OCI-LY3 (cell line): Measurements from ENCODE around the gene TK2.

Source experiments
- H2AFZ ChIP-seq: fragments of 200-600, 300-600 bp; shearing (Covaris generic); 2 replicates; pipeline ENCODE4 v1.6.0; 2014; ENCODE audit warnings: antibody characterized with exemption, low read depth, low read length
- H3K27ac ChIP-seq: fragments of 200-600, 300-600 bp; sonication (generic); 2 replicates; pipeline ENCODE4 v1.5.1; 2014; ENCODE audit warnings: mild to moderate bottlenecking, low read length, moderate library complexity, mixed read lengths
- H3K27me3 ChIP-seq: fragments of 200-600, 300-600 bp; sonication (generic); 2 replicates; pipeline ENCODE4 v1.6.1; 2014; ENCODE audit warnings: low read depth, low read length, mixed read lengths
- H3K36me3 ChIP-seq: fragments of 200-600, 300-600 bp; sonication (generic); replicated peaks from 2 replicates; pipeline ENCODE3; 2014; ENCODE audit warnings: low read depth, low read length, mixed read lengths
- H3K4me1 ChIP-seq: fragments of 300-600, 200-600 bp; sonication (generic); 2 replicates; pipeline ENCODE4 v1.6.1; 2014; ENCODE audit warnings: low read length, mixed read lengths
- H3K4me2 ChIP-seq: fragments of 200-600, 300-600 bp; sonication (generic); 2 replicates; pipeline ENCODE4 v1.6.1; 2014; ENCODE audit warnings: low read length, mixed read lengths
- H3K4me3 ChIP-seq: fragments of 300-600, 200-600 bp; sonication (generic); 2 replicates; pipeline ENCODE4 v1.5.1; 2014; ENCODE audit warnings: antibody characterized with exemption, mild to moderate bottlenecking, low read length, moderate library complexity
- H3K79me2 ChIP-seq: fragments of 300-600, 200-600 bp; shearing (Covaris generic); 2 replicates; pipeline ENCODE4 v1.6.1; 2014; ENCODE audit warnings: mild to moderate bottlenecking, low read length, mixed read lengths
- H3K9ac ChIP-seq: fragments of 300-600, 200-600 bp; shearing (Covaris generic); 2 replicates; pipeline ENCODE4 v1.6.0; 2014; ENCODE audit warnings: mild to moderate bottlenecking, low read length, moderate library complexity
- H3K9me3 ChIP-seq: fragments of 200-600, 300-600 bp; shearing (Covaris generic); 2 replicates; pipeline ENCODE4 v1.6.1; 2014; ENCODE audit warnings: low read length, mixed read lengths; ENCODE audit not compliant: insufficient read depth
- H4K20me1 ChIP-seq: fragments of 200-600, 300-600 bp; sonication (generic); 2 replicates; pipeline ENCODE4 v1.6.1; 2016; ENCODE audit warnings: low read length, mixed read lengths; ENCODE audit not compliant: insufficient read depth
- EZH2phosphoT487 ChIP-seq: fragments of 200-600 bp; shearing (Covaris generic); IDR thresholded peaks from 2 replicates; pipeline ENCODE4 v1.6.1; 2018; ENCODE audit warnings: antibody characterized with exemption, mixed run types, low read depth
- TF ChIP-seq, protein P1 (sequence below): fragments of 200-600, 300-600 bp; sonication (generic); IDR thresholded peaks from 2 replicates; pipeline ENCODE4 v1.5.1; 2014; ENCODE audit warnings: antibody characterized with exemption, low read length, low read depth

TK2 gene

DNA sequence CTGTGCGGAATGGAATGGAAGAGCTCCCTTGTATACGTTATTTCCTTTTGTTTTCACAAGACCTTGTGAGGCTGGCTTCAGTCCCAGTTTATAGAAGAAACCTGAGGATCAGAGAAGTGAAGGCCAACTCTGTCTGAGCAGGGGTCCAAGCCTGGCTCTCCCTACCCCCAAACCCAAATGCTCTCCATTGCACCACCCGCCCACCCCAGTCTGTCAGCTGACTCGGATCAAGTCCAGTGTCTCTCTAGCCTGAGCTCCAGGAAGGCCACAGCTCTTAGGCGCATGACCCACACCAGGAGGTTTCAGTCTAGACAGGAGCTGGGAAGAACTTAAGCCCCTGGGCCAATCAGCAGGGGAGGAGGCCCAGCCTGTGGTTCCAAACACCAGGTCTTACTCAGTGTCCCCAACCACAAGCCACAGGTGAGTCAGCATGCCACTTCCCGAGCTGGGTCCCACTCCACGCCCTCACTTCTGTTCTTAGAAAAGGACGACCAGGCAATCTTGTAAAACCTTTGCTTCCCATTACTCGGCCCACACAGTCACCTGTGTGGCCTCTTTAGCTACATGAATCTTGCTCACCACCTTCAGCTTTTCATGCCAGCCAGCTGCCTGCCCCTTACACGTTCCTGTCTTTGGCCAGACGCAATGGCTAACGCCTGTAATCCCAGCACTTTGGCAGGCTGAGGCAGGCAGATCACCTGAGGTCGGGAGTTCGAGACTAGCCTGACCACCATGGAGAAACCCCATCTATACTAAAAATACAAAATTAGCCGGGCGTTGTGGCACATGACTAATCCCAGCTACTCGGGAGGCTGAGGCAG lies 27.8 kb downstream of the TK2 start:
- H2AFZ ChIP-seq, result no peak overlapping the region
- H3K79me2 ChIP-seq, result no peaks in the 10 kb centered on the region
- TF ChIP-seq, protein P1, sequence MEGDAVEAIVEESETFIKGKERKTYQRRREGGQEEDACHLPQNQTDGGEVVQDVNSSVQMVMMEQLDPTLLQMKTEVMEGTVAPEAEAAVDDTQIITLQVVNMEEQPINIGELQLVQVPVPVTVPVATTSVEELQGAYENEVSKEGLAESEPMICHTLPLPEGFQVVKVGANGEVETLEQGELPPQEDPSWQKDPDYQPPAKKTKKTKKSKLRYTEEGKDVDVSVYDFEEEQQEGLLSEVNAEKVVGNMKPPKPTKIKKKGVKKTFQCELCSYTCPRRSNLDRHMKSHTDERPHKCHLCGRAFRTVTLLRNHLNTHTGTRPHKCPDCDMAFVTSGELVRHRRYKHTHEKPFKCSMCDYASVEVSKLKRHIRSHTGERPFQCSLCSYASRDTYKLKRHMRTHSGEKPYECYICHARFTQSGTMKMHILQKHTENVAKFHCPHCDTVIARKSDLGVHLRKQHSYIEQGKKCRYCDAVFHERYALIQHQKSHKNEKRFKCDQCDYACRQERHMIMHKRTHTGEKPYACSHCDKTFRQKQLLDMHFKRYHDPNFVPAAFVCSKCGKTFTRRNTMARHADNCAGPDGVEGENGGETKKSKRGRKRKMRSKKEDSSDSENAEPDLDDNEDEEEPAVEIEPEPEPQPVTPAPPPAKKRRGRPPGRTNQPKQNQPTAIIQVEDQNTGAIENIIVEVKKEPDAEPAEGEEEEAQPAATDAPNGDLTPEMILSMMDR, result no peak
- no peak for TF ChIP-seq EZH2phosphoT487
- no peaks in the 10 kb centered on the region for H3K36me3 ChIP-seq
- 0 out of 2 replicates have a peak overlapping the region, but pooled peaks have one; percentile 1 for H3K4me3 ChIP-seq
- peaks cover 80% of the 10 kb centered on the region for H3K4me1 ChIP-seq
- H3K4me2 ChIP-seq, result peak overlapping the region; percentile 71
- no peak overlapping the region for H3K9ac ChIP-seq
- 0 out of 2 replicates have a peak overlapping the region, but pooled peaks have one; percentile 1 for H3K27ac ChIP-seq
- no peaks in the 10 kb centered on the region for H4K20me1 ChIP-seq
- H3K9me3 ChIP-seq, result no peaks in the 10 kb centered on the region
- H3K27me3 ChIP-seq, result peaks cover 30% of the 10 kb centered on the region

GRCh38 chr16:66521252-66521713 lies 28.6 kb downstream of the TK2 start:
- H3K79me2 ChIP-seq, result no peaks in the 10 kb centered on the region
- peaks cover 87% of the 10 kb centered on the region for H3K4me1 ChIP-seq
- TF ChIP-seq, protein P1, result no peak
- no peak for TF ChIP-seq EZH2phosphoT487
- no peak overlapping the region for H2AFZ ChIP-seq
- no peaks in the 10 kb centered on the region for H3K9me3 ChIP-seq
- peaks cover 25% of the 10 kb centered on the region for H3K27me3 ChIP-seq
- H3K4me2 ChIP-seq, result peak overlapping the region; percentile 71
- peak overlapping the region; percentile 80 for H3K27ac ChIP-seq
- H3K36me3 ChIP-seq, result no peaks in the 10 kb centered on the region
- no peaks in the 10 kb centered on the region for H4K20me1 ChIP-seq
- H3K9ac ChIP-seq, result no peak overlapping the region; the same call in 1 of the 2 replicates
- H3K4me3 ChIP-seq, result no peak overlapping the region

GRCh38 chr16:66520406-66521170 lies 29.3 kb downstream of the TK2 start:
- Histone ChIP-seq H3K9ac (peak overlapping the region; percentile 41; the same call in 1 of the 2 replicates), H3K4me2 (peak overlapping the region; percentile 71), H3K4me3 (peak overlapping the region; percentile 33; the same call in 1 of the 2 replicates), H3K9me3 (no peaks in the 10 kb centered on the region), H3K36me3 (no peaks in the 10 kb centered on the region), H3K4me1 (peaks cover 93% of the 10 kb centered on the region), H3K79me2 (no peaks in the 10 kb centered on the region), H3K27ac (peak overlapping the region; percentile 80), H4K20me1 (no peaks in the 10 kb centered on the region), H3K27me3 (peaks cover 18% of the 10 kb centered on the region), H2AFZ (no peak overlapping the region)
- no peak for TF ChIP-seq EZH2phosphoT487
- TF ChIP-seq, protein P1, result no peak
